ENCODE measurements around the gene MS4A6E.

MS4A6E gene

GRCh38 chr11:60307507-60308195 lies 19.4 kb upstream of the MS4A6E start:
- Histone ChIP-seq H3K9me3 (ENCODE audit: control insufficient read depth in 2 of 2, low read length in 2 of 2) (no peaks in the 10 kb centered on the region), H3K9ac (ENCODE audit: low read length in 2 of 2) (no peak overlapping the region), H3K27ac (ENCODE audit: low read length) (no peak overlapping the region), H3K4me3 (ENCODE audit: low read length in 2 of 2) (no peak overlapping the region), H3K27me3 (ENCODE audit: control insufficient read depth in 1 of 2, insufficient read depth in 2 of 2, low read length in 2 of 2) (no peaks in the 10 kb centered on the region), H3K36me3 (ENCODE audit: control insufficient read depth in 2 of 2, insufficient read depth in 2 of 2, low read length in 2 of 2) (no peaks in the 10 kb centered on the region), H3K4me1 (ENCODE audit: control insufficient read depth, insufficient read depth, low read length) (no peaks in the 10 kb centered on the region)

GRCh38 chr11:60310407-60310998 lies 16.6 kb upstream of the MS4A6E start:
- H3K9me3 ChIP-seq (ENCODE audit: control insufficient read depth in 2 of 2, low read length in 2 of 2) = no peaks in the 10 kb centered on the region
- H3K4me3 ChIP-seq (ENCODE audit: low read length in 2 of 2) = no peak overlapping the region
- no peaks in the 10 kb centered on the region for H3K4me1 ChIP-seq (ENCODE audit: control insufficient read depth, insufficient read depth, low read length)
- no peaks in the 10 kb centered on the region for H3K36me3 ChIP-seq (ENCODE audit: control insufficient read depth in 2 of 2, insufficient read depth in 2 of 2, low read length in 2 of 2)
- no peak overlapping the region for H3K27ac ChIP-seq (ENCODE audit: low read length)
- H3K9ac ChIP-seq (ENCODE audit: low read length in 2 of 2) = no peak overlapping the region
- H3K27me3 ChIP-seq (ENCODE audit: control insufficient read depth in 1 of 2, insufficient read depth in 2 of 2, low read length in 2 of 2) = no peaks in the 10 kb centered on the region

GRCh38 chr11:60314635-60315321 lies 12.3 kb upstream of the MS4A6E start:
- H3K27me3 ChIP-seq (ENCODE audit: control insufficient read depth in 1 of 2, insufficient read depth in 2 of 2, low read length in 2 of 2) = no peaks in the 10 kb centered on the region
- no peak overlapping the region for H3K27ac ChIP-seq (ENCODE audit: low read length)
- H3K36me3 ChIP-seq (ENCODE audit: control insufficient read depth in 2 of 2, insufficient read depth in 2 of 2, low read length in 2 of 2) = no peaks in the 10 kb centered on the region
- no peak overlapping the region for H3K9ac ChIP-seq (ENCODE audit: low read length in 2 of 2)
- no peaks in the 10 kb centered on the region for H3K4me1 ChIP-seq (ENCODE audit: control insufficient read depth, insufficient read depth, low read length)
- peaks cover 7 to 8% of the 10 kb centered on the region in 2 donors for H3K9me3 ChIP-seq (ENCODE audit: control insufficient read depth in 2 of 2, low read length in 2 of 2)
- H3K4me3 ChIP-seq (ENCODE audit: low read length in 2 of 2) = no peak overlapping the region

- no peaks in the 10 kb centered on the region for H3K4me1 ChIP-seq (ENCODE audit: control insufficient read depth, insufficient read depth, low read length)
- H3K9me3 ChIP-seq (ENCODE audit: control insufficient read depth in 2 of 2, low read length in 2 of 2) = peaks cover 8% of the 10 kb centered on the region in 2 donors
- H3K27ac ChIP-seq (ENCODE audit: low read length) = no peak overlapping the region
- H3K27me3 ChIP-seq (ENCODE audit: control insufficient read depth in 1 of 2, insufficient read depth in 2 of 2, low read length in 2 of 2) = no peaks in the 10 kb centered on the region
- H3K36me3 ChIP-seq (ENCODE audit: control insufficient read depth in 2 of 2, insufficient read depth in 2 of 2, low read length in 2 of 2) = no peaks in the 10 kb centered on the region
- no peak overlapping the region for H3K4me3 ChIP-seq (ENCODE audit: low read length in 2 of 2)
- no peak overlapping the region for H3K9ac ChIP-seq (ENCODE audit: low read length in 2 of 2)
These were observed 11.2 kb upstream of the MS4A6E start for GRCh38 chr11:60315871-60316270.

GRCh38 chr11:60316317-60316716 lies 10.7 kb upstream of the MS4A6E start:
- H3K9ac ChIP-seq (ENCODE audit: low read length in 2 of 2) = no peak overlapping the region
- H3K4me1 ChIP-seq (ENCODE audit: control insufficient read depth, insufficient read depth, low read length) = no peaks in the 10 kb centered on the region
- no peak overlapping the region for H3K27ac ChIP-seq (ENCODE audit: low read length)
- peaks cover 8% of the 10 kb centered on the region in 2 donors for H3K9me3 ChIP-seq (ENCODE audit: control insufficient read depth in 2 of 2, low read length in 2 of 2)
- H3K36me3 ChIP-seq (ENCODE audit: control insufficient read depth in 2 of 2, insufficient read depth in 2 of 2, low read length in 2 of 2) = no peaks in the 10 kb centered on the region
- no peaks in the 10 kb centered on the region for H3K27me3 ChIP-seq (ENCODE audit: control insufficient read depth in 1 of 2, insufficient read depth in 2 of 2, low read length in 2 of 2)
- no peak overlapping the region for H3K4me3 ChIP-seq (ENCODE audit: low read length in 2 of 2)

GRCh38 chr11:60318726-60319125 lies 8.3 kb upstream of the MS4A6E start:
- Histone ChIP-seq H3K4me1 (ENCODE audit: control insufficient read depth, insufficient read depth, low read length) (no peaks in the 10 kb centered on the region), H3K36me3 (ENCODE audit: control insufficient read depth in 2 of 2, insufficient read depth in 2 of 2, low read length in 2 of 2) (no peaks in the 10 kb centered on the region), H3K27ac (ENCODE audit: low read length) (no peak overlapping the region), H3K9ac (ENCODE audit: low read length in 2 of 2) (no peak overlapping the region), H3K9me3 (ENCODE audit: control insufficient read depth in 2 of 2, low read length in 2 of 2) (peaks cover 8 to 11% of the 10 kb centered on the region in 2 donors), H3K27me3 (ENCODE audit: control insufficient read depth in 1 of 2, insufficient read depth in 2 of 2, low read length in 2 of 2) (no peaks in the 10 kb centered on the region), H3K4me3 (ENCODE audit: low read length in 2 of 2) (no peak overlapping the region)

GRCh38 chr11:60321051-60321450 lies 6.0 kb upstream of the MS4A6E start:
- no peaks in the 10 kb centered on the region for H3K36me3 ChIP-seq (ENCODE audit: control insufficient read depth in 2 of 2, insufficient read depth in 2 of 2, low read length in 2 of 2)
- H3K9me3 ChIP-seq (ENCODE audit: control insufficient read depth in 2 of 2, low read length in 2 of 2) = peaks cover 8 to 11% of the 10 kb centered on the region in 2 donors
- no peak overlapping the region for H3K27ac ChIP-seq (ENCODE audit: low read length)
- H3K27me3 ChIP-seq (ENCODE audit: control insufficient read depth in 1 of 2, insufficient read depth in 2 of 2, low read length in 2 of 2) = no peaks in the 10 kb centered on the region
- H3K4me1 ChIP-seq (ENCODE audit: control insufficient read depth, insufficient read depth, low read length) = no peaks in the 10 kb centered on the region
- H3K9ac ChIP-seq (ENCODE audit: low read length in 2 of 2) = no peak overlapping the region
- no peak overlapping the region for H3K4me3 ChIP-seq (ENCODE audit: low read length in 2 of 2)

- no peak overlapping the region for H3K27ac ChIP-seq (ENCODE audit: low read length)
- H3K4me1 ChIP-seq (ENCODE audit: control insufficient read depth, insufficient read depth, low read length) = no peaks in the 10 kb centered on the region
- no peaks in the 10 kb centered on the region for H3K27me3 ChIP-seq (ENCODE audit: control insufficient read depth in 1 of 2, insufficient read depth in 2 of 2, low read length in 2 of 2)
- peaks cover 4 to 7% of the 10 kb centered on the region in 2 donors for H3K9me3 ChIP-seq (ENCODE audit: control insufficient read depth in 2 of 2, low read length in 2 of 2)
- no peak overlapping the region for H3K4me3 ChIP-seq (ENCODE audit: low read length in 2 of 2)
- no peaks in the 10 kb centered on the region for H3K36me3 ChIP-seq (ENCODE audit: control insufficient read depth in 2 of 2, insufficient read depth in 2 of 2, low read length in 2 of 2)
- no peak overlapping the region for H3K9ac ChIP-seq (ENCODE audit: low read length in 2 of 2)
These were observed 1.4 kb downstream of the MS4A6E start for GRCh38 chr11:60328460-60328859.

- H3K27ac ChIP-seq (ENCODE audit: low read length) = no peak overlapping the region
- H3K4me1 ChIP-seq (ENCODE audit: control insufficient read depth, insufficient read depth, low read length) = no peaks in the 10 kb centered on the region
- H3K27me3 ChIP-seq (ENCODE audit: control insufficient read depth in 1 of 2, insufficient read depth in 2 of 2, low read length in 2 of 2) = no peaks in the 10 kb centered on the region
- H3K9me3 ChIP-seq (ENCODE audit: control insufficient read depth in 2 of 2, low read length in 2 of 2) = no peaks in the 10 kb centered on the region
- H3K36me3 ChIP-seq (ENCODE audit: control insufficient read depth in 2 of 2, insufficient read depth in 2 of 2, low read length in 2 of 2) = no peaks in the 10 kb centered on the region
- H3K4me3 ChIP-seq (ENCODE audit: low read length in 2 of 2) = no peak overlapping the region
- H3K9ac ChIP-seq (ENCODE audit: low read length in 2 of 2) = no peak overlapping the region
These were observed 5.8 kb downstream of the MS4A6E start for GRCh38 chr11:60332846-60333245.

GRCh38 chr11:60334005-60334620 lies 7.1 kb downstream of the MS4A6E start:
- H3K27ac ChIP-seq (ENCODE audit: low read length) = no peak overlapping the region
- no peaks in the 10 kb centered on the region for H3K27me3 ChIP-seq (ENCODE audit: control insufficient read depth in 1 of 2, insufficient read depth in 2 of 2, low read length in 2 of 2)
- no peaks in the 10 kb centered on the region for H3K9me3 ChIP-seq (ENCODE audit: control insufficient read depth in 2 of 2, low read length in 2 of 2)
- no peaks in the 10 kb centered on the region for H3K4me1 ChIP-seq (ENCODE audit: control insufficient read depth, insufficient read depth, low read length)
- H3K9ac ChIP-seq (ENCODE audit: low read length in 2 of 2) = no peak overlapping the region
- H3K4me3 ChIP-seq (ENCODE audit: low read length in 2 of 2) = no peak overlapping the region
- no peaks in the 10 kb centered on the region for H3K36me3 ChIP-seq (ENCODE audit: control insufficient read depth in 2 of 2, insufficient read depth in 2 of 2, low read length in 2 of 2)

All from stomach smooth muscle (tissue), 2 donors.